Left lung (tissue), 10 donors: Measurements from ENCODE around the gene PTGES2. TPM values are rescaled to one million over a fixed set of nuclear protein-coding genes. Genes with fewer than 3 reads are reported as not detected.

Experiments used
- ATAC-seq: fragments of 200-7000 bp; cut with Tn5 transposase; one replicate; pipeline ENCODE4 v1.9.1; 2020; ENCODE audit warnings: moderate library complexity
- DNase-seq, 4 donors: peaks; one replicate each; pipeline ENCODE4 v3.0.0-alpha.2; 2013 to 2020
- H3K27ac ChIP-seq, 2 donors: fragments of 200-600 bp; sonication (generic) in 1 of 2; one replicate each; pipeline versions ENCODE4 v1.5.0 to v1.8.0; 2020 to 2021
- H3K27me3 ChIP-seq, 2 donors: fragments of 200-600 bp; sonication (generic) in 1 of 2; one replicate each; pipeline versions ENCODE4 v1.5.0 to v1.8.0; 2020 to 2021
- H3K36me3 ChIP-seq, 2 donors: fragments of 200-600 bp; sonication (generic) in 1 of 2; one replicate each; pipeline versions ENCODE4 v1.5.0 to v1.8.0; 2020 to 2021
- H3K4me1 ChIP-seq, 2 donors: fragments of 200-600 bp; one replicate each; pipeline ENCODE4 v1.8.0; 2021
- H3K4me3 ChIP-seq, 2 donors: fragments of 200-600 bp; sonication (generic) in 1 of 2; one replicate each; pipeline versions ENCODE4 v1.5.0 to v1.8.0; 2020 to 2021; ENCODE audit warnings: mild to moderate bottlenecking in 1 of 2
- H3K9me3 ChIP-seq, 2 donors: fragments of 200-600 bp; sonication (generic) in 1 of 2; one replicate each; pipeline versions ENCODE4 v1.5.0 to v1.8.0; 2020 to 2021
- intact Hi-C, 2 donors: fragments of 100-400 bp; cut with DNase I; formaldehyde crosslinking; loops; one replicate each; pipeline versions ENCODE4 v1.11.2 to v1.14.2; 2022
- polyA plus RNA-seq, 6 donors: library from polyadenylated mRNA; unstranded; fragments of 120-200 nt; gene quantifications; one replicate each; pipeline ENCODE4 v1.2.1, GENCODE V29; 2013; ENCODE audit not compliant: insufficient read length in 6 of 6
- total RNA-seq, 2 donors: library from RNA; stranded (reverse); fragmentation: NEBNext Ultra II Directional; extraction: Animal tissue kit (Norgen Biotek cat#: 25700); gene quantifications; one replicate each; pipeline ENCODE4 v1.2.1, GENCODE V29; 2021
- TF ChIP-seq, protein P1 (sequence below), 2 donors: fragments of 200-600 bp; sonication (generic) in 1 of 2; IDR thresholded peaks; one replicate each; pipeline versions ENCODE4 v1.5.0 to v1.8.0; 2021; ENCODE audit warnings: antibody characterized with exemption in 2 of 2
- donor health status: DM: no; HTN: yes; CAD: no.
- donor health status: DM: no; HTN: no; CAD: no.

Gene PTGES2
- total and polyA plus RNA-seq, 8 donors = 25.8 to 56.9 (median 37.3) TPM

DNA sequence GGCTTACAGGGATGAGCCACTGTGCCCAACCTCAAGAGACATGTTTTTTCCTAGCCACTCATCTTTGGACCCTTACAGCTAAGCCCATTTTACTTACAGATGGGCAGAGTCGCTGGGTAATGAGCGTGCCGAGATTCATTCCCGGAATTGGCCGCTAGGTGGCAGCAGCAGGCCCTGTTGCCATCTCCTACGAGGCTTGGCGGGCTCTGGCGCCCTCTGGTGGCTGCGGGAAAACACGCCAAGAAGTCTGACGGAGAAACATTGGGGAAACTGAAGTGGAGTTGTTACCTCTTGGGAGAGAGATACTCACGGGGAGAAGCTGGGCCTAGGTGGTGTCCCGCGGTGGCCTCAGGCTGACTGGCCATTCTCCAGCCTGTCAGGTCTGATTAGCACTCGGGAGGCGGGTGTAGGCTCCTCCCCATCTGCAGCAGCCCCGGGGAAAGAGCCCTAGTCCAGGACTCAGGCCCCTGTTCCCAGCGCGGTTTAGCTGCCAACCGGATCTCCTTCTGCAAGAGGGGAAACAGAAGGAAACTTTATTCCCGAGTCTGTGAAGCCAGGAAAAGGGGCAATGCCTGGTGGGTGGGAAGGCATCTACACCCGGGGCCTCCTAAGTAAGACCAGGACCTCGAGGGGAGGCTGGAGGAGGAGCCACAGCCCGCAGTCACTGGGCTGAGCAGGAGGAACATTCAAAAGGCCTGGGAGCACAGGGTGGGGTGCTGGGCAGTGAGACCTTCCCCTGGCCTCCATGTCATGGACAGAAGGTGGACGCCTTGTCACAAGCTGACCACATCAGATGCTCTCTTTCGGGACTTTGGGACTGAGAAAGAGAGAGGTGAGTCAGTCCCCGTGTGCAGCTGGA is 9.7 kb downstream of the PTGES2 start:
- TF ChIP-seq, protein P1, sequence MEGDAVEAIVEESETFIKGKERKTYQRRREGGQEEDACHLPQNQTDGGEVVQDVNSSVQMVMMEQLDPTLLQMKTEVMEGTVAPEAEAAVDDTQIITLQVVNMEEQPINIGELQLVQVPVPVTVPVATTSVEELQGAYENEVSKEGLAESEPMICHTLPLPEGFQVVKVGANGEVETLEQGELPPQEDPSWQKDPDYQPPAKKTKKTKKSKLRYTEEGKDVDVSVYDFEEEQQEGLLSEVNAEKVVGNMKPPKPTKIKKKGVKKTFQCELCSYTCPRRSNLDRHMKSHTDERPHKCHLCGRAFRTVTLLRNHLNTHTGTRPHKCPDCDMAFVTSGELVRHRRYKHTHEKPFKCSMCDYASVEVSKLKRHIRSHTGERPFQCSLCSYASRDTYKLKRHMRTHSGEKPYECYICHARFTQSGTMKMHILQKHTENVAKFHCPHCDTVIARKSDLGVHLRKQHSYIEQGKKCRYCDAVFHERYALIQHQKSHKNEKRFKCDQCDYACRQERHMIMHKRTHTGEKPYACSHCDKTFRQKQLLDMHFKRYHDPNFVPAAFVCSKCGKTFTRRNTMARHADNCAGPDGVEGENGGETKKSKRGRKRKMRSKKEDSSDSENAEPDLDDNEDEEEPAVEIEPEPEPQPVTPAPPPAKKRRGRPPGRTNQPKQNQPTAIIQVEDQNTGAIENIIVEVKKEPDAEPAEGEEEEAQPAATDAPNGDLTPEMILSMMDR (IDR thresholded peaks at IDR 0.05) = peak; percentile 100
- Histone ChIP-seq H3K4me1 (peaks cover 4 to 18% of the 10 kb centered on the region in 2 donors), H3K4me3 (no peak overlapping the region), H3K27me3 (no peaks in the 10 kb centered on the region), H3K27ac (no peak overlapping the region), H3K9me3 (no peaks in the 10 kb centered on the region), H3K36me3 (peaks cover 0 to 46% of the 10 kb centered on the region in 2 donors)
- DNase-seq (peak; percentile 88 to 99 (median 93)), ATAC-seq (peak; percentile 95)
- intact Hi-C loops = loop anchor here in 1 of 2 donors (10.0 kb wide), 1 partner anchor 173 kb away; no protein-coding TSS in a partner anchor

DNA sequence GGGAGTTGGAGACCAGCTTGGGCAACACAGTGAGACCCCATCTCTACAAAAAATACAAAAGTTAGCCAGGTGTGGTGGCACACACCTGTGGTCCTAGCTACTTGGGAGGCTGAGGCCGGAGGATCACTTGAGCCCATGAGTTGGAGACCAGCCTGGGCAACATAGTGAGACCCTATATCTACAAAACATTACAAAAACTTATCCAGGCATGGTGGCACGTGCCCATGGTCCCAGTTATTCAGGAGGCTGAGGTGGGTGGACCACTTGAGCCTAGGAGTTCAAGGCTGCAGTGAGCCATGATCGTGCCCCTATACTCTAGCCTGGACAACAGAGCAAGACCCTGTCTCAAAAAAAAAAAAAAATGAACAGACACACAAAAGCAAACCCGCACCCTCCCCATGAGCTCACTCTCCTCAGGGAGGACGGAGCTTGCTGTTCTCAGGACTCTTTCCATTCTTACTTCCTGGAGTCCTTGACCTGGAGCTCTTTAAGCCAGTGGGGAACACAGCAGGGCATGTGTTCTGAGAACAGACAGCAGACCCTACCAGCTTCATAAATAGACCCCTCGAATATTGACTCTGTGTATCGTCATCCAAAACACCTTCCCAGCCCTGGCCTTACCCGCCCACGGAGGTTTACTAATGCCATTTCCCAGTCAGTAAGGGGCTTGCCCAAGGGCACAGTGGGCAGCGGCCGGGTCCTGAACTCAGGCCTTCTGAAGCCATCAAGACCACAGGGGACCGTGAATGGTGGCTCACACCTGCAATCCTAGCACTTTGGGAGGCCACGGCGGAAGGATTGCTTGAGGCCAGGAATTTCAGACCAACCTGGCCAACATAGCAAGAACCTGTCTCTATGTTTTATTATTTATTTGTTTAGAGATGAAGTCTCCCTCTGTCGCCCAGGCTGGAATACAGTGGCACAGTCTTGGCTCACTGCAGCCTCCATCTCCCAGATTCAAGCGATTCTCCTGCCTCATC is 11.1 kb downstream of the PTGES2 start:
- Histone ChIP-seq H3K4me3 (no peak overlapping the region), H3K4me1 (peaks cover 4 to 18% of the 10 kb centered on the region in 2 donors), H3K36me3 (peaks cover 0 to 31% of the 10 kb centered on the region in 2 donors), H3K27me3 (no peaks in the 10 kb centered on the region), H3K9me3 (no peaks in the 10 kb centered on the region), H3K27ac (no peak overlapping the region)
- TF ChIP-seq, protein P1 (IDR thresholded peaks at IDR 0.05) = no peak
- DNase-seq = peak in 2 of 4 donors; percentile 24 to 60
- intact Hi-C loops = loop anchor here in 1 of 2 donors (10.0 kb wide), 1 partner anchor 172 kb away; no protein-coding TSS in a partner anchor
- ATAC-seq = no peak

DNA sequence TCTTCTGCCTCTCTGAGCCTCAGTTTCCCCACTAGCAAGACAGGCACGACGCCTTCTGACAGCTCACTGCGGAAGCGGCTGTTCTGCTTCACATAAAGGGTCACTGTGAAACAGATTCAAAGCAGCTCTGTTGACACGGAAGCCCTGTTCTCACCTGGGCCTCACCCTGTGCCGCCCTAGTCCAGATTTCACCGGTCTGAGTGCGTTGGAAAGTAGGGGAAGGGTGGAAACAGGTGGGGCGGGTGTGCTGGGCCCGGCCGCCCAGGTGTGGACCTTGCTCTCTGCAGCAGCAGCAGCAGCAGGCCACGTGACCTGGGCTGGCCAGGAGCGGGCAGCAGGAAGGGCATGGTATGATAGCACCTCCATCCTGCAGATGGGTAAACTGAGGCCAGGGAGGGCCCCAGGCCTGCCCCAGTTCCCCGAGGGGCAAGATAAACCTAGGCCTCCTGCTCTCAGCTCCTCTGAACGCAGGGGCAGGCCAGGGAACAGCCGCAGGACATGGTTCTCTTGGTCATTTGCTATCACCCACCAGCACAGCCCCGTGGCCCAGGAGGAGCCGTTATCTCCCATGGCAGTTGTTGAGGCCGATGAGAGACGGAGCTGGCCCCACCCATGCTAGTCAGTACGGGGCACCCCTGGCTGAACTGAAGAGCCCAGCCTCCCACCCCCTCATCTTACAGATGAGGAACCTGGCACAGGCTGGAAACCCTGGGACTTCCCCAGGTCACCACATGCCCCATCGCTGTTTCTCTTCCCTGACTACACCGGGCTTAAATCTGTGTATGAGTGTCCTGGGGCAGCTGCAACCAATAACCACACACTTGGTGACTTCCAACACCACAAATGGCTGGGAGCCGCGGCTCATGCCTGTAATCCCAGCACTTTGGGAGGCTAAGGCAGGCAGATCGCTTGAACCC is 12.1 kb downstream of the PTGES2 start:
- ATAC-seq (peak; percentile 7), DNase-seq (peak in 3 of 4 donors; percentile 35 to 67 (median 41))
- no peaks in the 10 kb centered on the region for H3K27me3 ChIP-seq
- H3K36me3 ChIP-seq = peaks cover 0 to 22% of the 10 kb centered on the region in 2 donors
- intact Hi-C loops = loop anchor here in 1 of 2 donors (10.0 kb wide), 1 partner anchor 171 kb away; no protein-coding TSS in a partner anchor
- TF ChIP-seq, protein P1 (IDR thresholded peaks at IDR 0.05) = no peak
- peaks cover 4 to 18% of the 10 kb centered on the region in 2 donors for H3K4me1 ChIP-seq
- no peak overlapping the region for H3K27ac ChIP-seq
- no peak overlapping the region for H3K4me3 ChIP-seq
- no peaks in the 10 kb centered on the region for H3K9me3 ChIP-seq

DNA sequence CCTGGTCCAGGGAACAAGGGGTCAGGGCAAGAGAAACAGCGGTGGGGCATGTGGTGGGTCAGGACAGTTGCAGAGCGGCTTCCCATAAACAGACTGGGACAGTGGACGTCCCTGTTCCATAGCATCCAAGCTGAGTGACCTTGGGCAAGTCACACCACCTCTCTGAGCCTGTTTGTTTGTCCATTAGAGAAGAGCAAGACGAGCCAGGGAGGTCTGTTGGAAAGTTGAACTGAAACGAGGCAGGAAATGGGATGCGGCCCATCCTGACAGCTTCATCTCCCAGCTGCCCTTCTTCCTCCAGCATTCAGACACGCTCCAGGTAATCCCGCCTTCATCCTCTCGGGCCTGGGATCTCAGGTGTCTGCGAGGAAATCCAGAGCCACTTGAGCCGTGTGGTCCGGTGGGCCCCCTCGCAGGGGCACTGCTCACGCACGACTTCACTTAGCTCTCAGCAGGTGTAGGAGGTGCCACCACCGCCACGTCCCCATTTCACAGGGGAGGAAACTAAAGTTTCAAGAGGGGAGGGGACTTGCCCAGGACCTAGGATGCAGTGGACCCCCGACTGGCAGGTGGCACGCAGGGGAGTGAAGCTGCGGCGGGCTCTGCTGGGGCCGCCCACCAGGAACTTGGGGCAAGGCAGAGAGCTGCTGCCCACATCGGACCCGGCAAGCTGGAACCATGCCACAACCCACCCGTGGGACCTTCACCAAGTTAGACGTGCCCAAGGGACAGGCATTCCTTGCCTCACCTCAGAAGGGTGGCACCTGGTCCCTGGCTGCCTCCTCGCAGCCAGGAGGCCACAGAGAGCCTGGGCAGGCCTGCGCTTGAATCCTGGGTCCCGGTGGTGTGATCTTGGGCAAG is 13.0 kb downstream of the PTGES2 start:
- H3K4me1 ChIP-seq = peaks cover 4 to 18% of the 10 kb centered on the region in 2 donors
- TF ChIP-seq, protein P1 (IDR thresholded peaks at IDR 0.05) = no peak
- ATAC-seq = no peak
- no peak overlapping the region for H3K4me3 ChIP-seq
- peaks cover 0 to 19% of the 10 kb centered on the region in 2 donors for H3K36me3 ChIP-seq
- intact Hi-C loops = loop anchor here in 1 of 2 donors (10.0 kb wide), 1 partner anchor 170 kb away; no protein-coding TSS in a partner anchor
- H3K27me3 ChIP-seq = no peaks in the 10 kb centered on the region
- peak in 2 of 4 donors; percentile 30 to 55 for DNase-seq
- H3K9me3 ChIP-seq = no peaks in the 10 kb centered on the region
- H3K27ac ChIP-seq = no peak overlapping the region
